ENCODE data around the gene AKAP13.

AKAP13 gene

DNA sequence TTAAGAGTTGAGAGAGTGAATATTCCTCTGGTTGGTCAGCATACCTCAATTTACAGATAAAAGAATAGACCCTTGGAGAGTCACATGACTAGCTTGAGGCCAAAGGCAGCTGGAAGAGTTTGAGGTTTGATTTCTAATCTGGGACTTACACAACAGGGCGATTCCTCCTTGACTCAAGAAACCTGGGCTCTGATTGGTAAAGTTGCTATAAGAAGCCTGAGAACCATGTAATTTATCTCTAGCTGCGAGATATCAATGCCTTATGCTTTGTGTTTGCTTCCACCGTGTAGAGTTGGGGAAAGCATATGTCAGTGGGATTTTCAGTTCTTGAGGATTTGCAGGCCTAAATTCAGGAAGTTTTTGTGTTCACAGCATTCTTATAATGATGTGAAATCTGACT lies 208.3 kb downstream of the AKAP13 start:
- CTCF ChIA-PET: no interaction called here
- TF ChIP-seq, protein P1, sequence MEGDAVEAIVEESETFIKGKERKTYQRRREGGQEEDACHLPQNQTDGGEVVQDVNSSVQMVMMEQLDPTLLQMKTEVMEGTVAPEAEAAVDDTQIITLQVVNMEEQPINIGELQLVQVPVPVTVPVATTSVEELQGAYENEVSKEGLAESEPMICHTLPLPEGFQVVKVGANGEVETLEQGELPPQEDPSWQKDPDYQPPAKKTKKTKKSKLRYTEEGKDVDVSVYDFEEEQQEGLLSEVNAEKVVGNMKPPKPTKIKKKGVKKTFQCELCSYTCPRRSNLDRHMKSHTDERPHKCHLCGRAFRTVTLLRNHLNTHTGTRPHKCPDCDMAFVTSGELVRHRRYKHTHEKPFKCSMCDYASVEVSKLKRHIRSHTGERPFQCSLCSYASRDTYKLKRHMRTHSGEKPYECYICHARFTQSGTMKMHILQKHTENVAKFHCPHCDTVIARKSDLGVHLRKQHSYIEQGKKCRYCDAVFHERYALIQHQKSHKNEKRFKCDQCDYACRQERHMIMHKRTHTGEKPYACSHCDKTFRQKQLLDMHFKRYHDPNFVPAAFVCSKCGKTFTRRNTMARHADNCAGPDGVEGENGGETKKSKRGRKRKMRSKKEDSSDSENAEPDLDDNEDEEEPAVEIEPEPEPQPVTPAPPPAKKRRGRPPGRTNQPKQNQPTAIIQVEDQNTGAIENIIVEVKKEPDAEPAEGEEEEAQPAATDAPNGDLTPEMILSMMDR (IDR thresholded peaks at IDR 0.05; ENCODE audit: insufficient read depth, low read length, missing control alignments): no peak
- DNase-seq (ENCODE audit: low read depth, low spot score): no peak
- no peak overlapping the region for H3K4me3 ChIP-seq (ENCODE audit: low read depth, low read length)
- POLR2A ChIA-PET: no interaction called here

DNA sequence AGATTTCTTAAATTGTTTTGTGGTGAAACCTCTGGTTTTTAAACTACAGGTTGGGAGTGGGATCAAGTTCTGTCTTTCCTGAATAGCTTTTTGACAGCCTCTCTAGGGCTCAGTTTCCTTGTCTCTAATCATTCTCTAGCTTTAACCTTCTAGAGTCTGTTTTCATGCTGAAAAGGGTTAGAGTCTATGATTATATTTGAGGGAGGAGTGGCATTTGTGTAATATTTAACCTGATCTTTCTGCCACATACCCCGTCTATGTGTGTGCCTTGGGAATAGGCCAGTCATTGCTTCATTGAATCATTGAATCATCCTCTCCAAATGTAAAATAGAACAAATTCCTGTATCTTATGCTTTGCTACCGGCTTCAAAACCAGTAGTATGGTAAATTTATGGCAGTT lies 209.4 kb downstream of the AKAP13 start:
- no peak for DNase-seq (ENCODE audit: low read depth, low spot score)
- ChIA-PET POLR2A (interaction anchor here (0.7 kb wide), 1 partner anchor 35 kb away, joined by 3 read pairs; no protein-coding TSS in a partner anchor), CTCF (no interaction called here)
- H3K4me3 ChIP-seq (ENCODE audit: low read depth, low read length): no peak overlapping the region
- TF ChIP-seq, protein P1 (IDR thresholded peaks at IDR 0.05; ENCODE audit: insufficient read depth, low read length, missing control alignments): no peak

DNA sequence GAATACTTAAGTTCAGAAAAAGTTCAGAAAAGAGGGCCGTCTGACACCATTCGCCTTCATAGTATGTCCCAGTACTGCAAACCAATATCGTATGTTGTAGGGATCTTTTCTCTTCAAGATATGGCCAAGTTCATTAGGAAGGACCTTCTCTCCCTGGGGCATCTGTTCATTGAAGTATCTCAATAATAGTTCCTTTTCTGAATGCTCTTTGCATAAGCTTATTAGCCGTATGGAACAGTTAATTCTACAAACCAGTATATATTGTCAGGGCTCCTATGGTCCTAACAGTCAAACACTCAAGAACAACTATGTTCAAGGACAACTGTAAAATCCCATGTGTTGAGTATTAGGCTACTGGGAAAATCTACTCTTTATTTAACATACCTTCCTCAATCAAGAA lies 211.2 kb downstream of the AKAP13 start:
- CTCF ChIA-PET: interaction anchor here (1.2 to 2.0 kb wide), 5 partner anchors 9 to 35 kb away, joined by 3 to 6 read pairs (median 3); no protein-coding TSS in a partner anchor
- TF ChIP-seq, protein P1 (IDR thresholded peaks at IDR 0.05; ENCODE audit: insufficient read depth, low read length, missing control alignments): no peak
- DNase-seq (ENCODE audit: low read depth, low spot score): no peak
- POLR2A ChIA-PET: no interaction called here
- H3K4me3 ChIP-seq (ENCODE audit: low read depth, low read length): no peak overlapping the region

DNA sequence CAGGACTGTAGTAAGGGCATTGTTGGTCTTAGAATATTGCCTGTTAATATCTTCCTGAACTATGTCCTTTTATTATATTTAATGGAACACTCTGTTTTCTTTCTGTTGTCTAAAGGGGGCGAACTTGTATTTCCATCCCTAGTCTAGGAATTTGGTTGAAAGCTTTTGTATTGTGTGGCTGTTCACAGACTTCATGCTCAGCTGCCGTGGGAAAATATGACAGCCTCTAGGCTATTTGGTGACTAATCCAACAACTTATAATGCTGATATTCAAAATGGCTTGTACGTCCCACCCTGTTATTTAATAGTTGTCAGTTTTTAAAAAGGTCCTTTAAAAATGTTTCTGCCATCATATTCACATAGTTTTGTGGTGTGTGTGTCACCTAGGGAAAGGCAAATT lies 211.7 kb downstream of the AKAP13 start:
- TF ChIP-seq, protein P1 (IDR thresholded peaks at IDR 0.05; ENCODE audit: insufficient read depth, low read length, missing control alignments): no peak
- ChIA-PET POLR2A (no interaction called here), CTCF (interaction anchor here (0.7 to 2.0 kb wide), 5 partner anchors 10 to 296 kb away, joined by 3 to 6 read pairs (median 3); no protein-coding TSS in a partner anchor)
- peak; percentile 52 for DNase-seq (ENCODE audit: low read depth, low spot score)
- no peak overlapping the region for H3K4me3 ChIP-seq (ENCODE audit: low read depth, low read length)

DNA sequence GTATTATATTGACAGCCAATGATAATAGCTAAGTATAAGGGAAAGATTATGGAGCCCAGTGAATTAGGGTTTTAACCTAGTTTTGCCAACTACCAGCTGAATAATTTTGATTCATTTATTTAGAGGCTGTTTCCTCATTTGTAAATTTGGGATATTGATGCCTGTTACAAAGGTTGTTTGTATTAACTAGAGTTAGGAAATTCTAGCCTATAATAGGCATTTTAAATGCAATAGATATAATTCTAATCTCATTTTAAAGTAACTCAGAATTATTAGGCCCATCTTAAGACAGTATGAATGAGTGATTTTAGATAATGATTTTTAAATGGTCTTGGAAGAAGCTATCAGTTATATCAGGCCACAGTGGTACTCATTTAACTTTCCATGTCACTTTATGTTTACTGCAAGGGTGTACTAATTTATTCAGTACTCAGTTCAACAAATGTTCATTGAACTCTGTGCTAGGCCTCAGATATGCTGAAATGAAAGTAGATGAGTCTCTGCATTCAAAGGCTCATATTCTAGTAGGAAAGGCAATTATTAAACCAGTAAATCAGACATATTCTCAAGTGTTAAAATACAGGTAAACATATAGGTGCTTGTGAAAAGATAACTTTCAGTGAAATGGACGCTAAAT lies 213.5 kb downstream of the AKAP13 start:
- TF ChIP-seq, protein P1 (IDR thresholded peaks at IDR 0.05; ENCODE audit: insufficient read depth, low read length, missing control alignments): no peak
- POLR2A ChIA-PET: no interaction called here
- H3K4me3 ChIP-seq (ENCODE audit: low read depth, low read length): no peak overlapping the region
- no peak for DNase-seq (ENCODE audit: low read depth, low spot score)
- CTCF ChIA-PET: interaction anchor here (0.8 to 1.3 kb wide), 2 partner anchors 23 to 31 kb away, joined by 3 to 4 read pairs; no protein-coding TSS in a partner anchor

DNA sequence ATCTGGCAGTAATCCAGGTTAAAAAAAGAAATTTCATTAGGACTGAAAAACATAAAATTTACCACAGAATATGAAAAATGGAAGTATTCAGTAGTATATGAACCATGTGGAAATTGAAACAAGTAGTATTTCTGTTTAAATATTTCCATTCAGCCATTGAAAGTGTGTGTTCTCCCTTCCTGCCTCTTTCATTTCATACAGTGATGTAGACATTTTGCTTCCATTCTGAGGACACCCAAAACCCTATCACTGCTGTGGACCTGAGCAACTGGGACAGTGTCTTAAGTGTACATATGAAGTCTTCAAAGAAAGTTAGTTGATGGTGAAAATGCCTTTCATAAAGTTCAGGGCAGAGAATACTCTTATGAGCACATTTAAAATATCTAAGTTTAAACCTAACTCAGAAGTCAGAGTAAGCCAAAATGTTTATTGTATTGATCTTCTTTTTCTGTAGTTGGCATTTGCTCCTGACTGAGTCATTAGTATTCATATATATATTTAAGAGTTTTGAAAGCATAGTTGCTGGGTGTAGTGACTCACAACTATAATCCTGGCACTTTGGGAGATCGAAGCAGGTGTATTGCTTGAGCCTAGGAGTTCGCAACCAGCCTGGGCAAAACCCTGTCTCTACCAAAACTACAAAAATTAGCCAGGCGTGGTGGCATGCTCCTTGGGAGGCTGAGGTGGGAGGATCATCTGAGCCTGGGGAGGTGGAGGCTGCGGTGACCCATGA lies 215.6 kb downstream of the AKAP13 start:
- DNase-seq (ENCODE audit: low read depth, low spot score): no peak
- no peak overlapping the region for H3K4me3 ChIP-seq (ENCODE audit: low read depth, low read length)
- TF ChIP-seq, protein P1 (IDR thresholded peaks at IDR 0.05; ENCODE audit: insufficient read depth, low read length, missing control alignments): no peak
- CTCF ChIA-PET: no interaction called here
- POLR2A ChIA-PET: no interaction called here
